ENCODE results near the gene LRRIQ1. TPM values are rescaled to one million over a fixed set of nuclear protein-coding genes. Genes with fewer than 3 reads are reported as not detected.

Gene LRRIQ1
- total and polyA plus RNA-seq, 2 of the 4 experiments (the other 2 are of a cell fraction), result under 0.01 to 0.05 TPM

DNA sequence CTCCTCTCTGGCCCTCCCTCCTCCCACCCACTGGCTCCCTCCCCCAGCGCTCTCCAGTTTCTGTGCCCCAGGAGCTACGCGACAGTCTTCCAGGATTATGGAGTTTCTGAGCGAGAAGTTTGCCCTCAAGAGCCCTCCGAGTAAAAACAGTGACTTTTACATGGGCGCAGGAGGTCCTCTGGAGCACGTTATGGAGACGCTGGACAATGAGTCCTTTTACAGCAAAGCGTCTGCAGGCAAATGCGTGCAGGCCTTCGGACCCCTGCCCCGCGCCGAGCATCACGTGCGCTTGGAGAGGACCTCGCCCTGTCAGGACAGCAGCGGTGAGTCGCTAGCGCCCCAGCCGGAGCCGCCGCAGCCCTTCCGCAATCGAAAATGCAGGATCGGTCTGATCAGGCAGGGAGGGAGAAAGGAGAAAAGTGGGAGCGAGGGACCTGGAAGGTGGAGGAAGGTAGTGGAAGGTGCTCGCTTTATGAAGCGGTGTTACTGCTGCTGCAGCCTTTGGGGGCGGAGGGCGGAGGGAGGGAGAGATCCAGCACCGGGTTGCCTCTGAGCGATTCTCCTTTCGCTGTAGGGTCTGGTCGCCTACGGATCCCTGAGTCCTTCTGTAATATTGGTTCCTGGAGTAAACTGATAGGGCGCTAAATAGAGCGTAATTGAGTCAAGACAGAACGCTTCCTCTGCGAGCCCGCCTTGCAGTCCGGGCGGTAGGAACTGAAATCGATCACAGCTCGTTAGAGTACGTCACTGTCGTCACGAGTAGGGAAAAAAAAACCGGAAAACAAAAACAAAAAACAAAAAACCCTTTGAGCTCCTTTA, 244.2 kb downstream of the LRRIQ1 start, which contains the start of gene ALX1:
Gene ALX1, plus strand, starts transcription at position 56 of the 819 bp plus-strand sequence. Its CDS starts 42 bp downstream, at position 98.
- POLR2A ChIA-PET (ENCODE audit: unreplicated experiment), result no interaction called here
- Histone ChIP-seq H2BK15ac (ENCODE audit: low read depth, low read length) (no peak within 1 kb of the TSS), H3K9me3 (ENCODE audit: control insufficient read depth, insufficient read depth, low read length) (peaks cover 13% of the 10 kb centered on the region), H4K91ac (ENCODE audit: insufficient read depth, low read depth, low read length) (no peak within 1 kb of the TSS), H3K14ac (replicated peaks; ENCODE audit: low read depth, low read length) (no peak within 1 kb of the TSS), H3K9me1 (ENCODE audit: insufficient read depth, low read length) (no peaks in the 10 kb centered on the region), H3K27me3 (ENCODE audit: control insufficient read depth, insufficient read depth, low read length) (peaks cover 46% of the 10 kb centered on the region), H4K8ac (ENCODE audit: low read depth in 2 of 2, low read length in 2 of 2) (no peak within 1 kb of the TSS), H3K18ac (ENCODE audit: low read depth, low read length) (no peak within 1 kb of the TSS), H4K5ac (ENCODE audit: low read depth, low read length) (no peak within 1 kb of the TSS), H3K4me1 (ENCODE audit: control insufficient read depth, insufficient read depth, low read length) (no peaks in the 10 kb centered on the region), H3K27ac (ENCODE audit: insufficient read depth, low read length) (no peak within 1 kb of the TSS), H4K20me1 (ENCODE audit: insufficient read depth, low read length) (no peaks in the 10 kb centered on the region), H3K4ac (ENCODE audit: low read depth, low read length) (no peak within 1 kb of the TSS), H3K4me2 (ENCODE audit: low read depth, low read length) (peak within 1 kb of the TSS; percentile 99), H3K9ac (ENCODE audit: low read depth, low read length) (no peak within 1 kb of the TSS), H2BK20ac (ENCODE audit: low read depth, low read length) (no peak within 1 kb of the TSS), H3K4me3 (ENCODE audit: insufficient read depth, low read depth, low read length) (peak within 1 kb of the TSS; percentile 42), H2BK120ac (ENCODE audit: low read depth, low read length) (no peak within 1 kb of the TSS), H3K23ac (ENCODE audit: low read depth, low read length) (no peak within 1 kb of the TSS), H2AK5ac (ENCODE audit: low read depth, low read length) (no peak within 1 kb of the TSS), H3K79me1 (ENCODE audit: low read depth in 1 of 2, low read length in 2 of 2) (no peaks in the 10 kb centered on the region), H2BK5ac (ENCODE audit: low read depth, low read length, poor library complexity, severe bottlenecking) (no peak within 1 kb of the TSS), H3K56ac (ENCODE audit: extremely low read depth, insufficient read depth, low read length) (no peak within 1 kb of the TSS), H2AK9ac (replicated peaks; ENCODE audit: low read depth, low read length, poor library complexity) (peak within 1 kb of the TSS; percentile 34), H2AFZ (replicated peaks; ENCODE audit: low read length, poor library complexity) (peak within 1 kb of the TSS; percentile 77), H3K36me3 (ENCODE audit: control insufficient read depth, insufficient read depth, low read length) (no peaks in the 10 kb centered on the region)
- peak; percentile 72 for ATAC-seq (ENCODE audit: low read depth)
- DNase-seq, result peak; percentile 4
- 6% methylated on average over 10 of the region's 49 CpGs; no CpG with 5 or more reads in 1 of the 2 experiments for WGBS, 2 experiments (ENCODE audit: extremely low coverage in 2 of 2, insufficient read length in 1 of 2)
- dilution Hi-C loops (cut with HindIII; ENCODE audit: low sequenced_read_pairs, unreplicated experiment), result no loop called here
- in situ Hi-C loops (cut with MboI; ENCODE audit: low sequenced_read_pairs), result no loop called here
- no TSS peak for BruUV-seq (replicated peaks)
- CTCF ChIA-PET, result no interaction called here
- intact Hi-C loops (cut with micrococcal nuclease), result no loop called here
- TF ChIP-seq, protein P1, sequence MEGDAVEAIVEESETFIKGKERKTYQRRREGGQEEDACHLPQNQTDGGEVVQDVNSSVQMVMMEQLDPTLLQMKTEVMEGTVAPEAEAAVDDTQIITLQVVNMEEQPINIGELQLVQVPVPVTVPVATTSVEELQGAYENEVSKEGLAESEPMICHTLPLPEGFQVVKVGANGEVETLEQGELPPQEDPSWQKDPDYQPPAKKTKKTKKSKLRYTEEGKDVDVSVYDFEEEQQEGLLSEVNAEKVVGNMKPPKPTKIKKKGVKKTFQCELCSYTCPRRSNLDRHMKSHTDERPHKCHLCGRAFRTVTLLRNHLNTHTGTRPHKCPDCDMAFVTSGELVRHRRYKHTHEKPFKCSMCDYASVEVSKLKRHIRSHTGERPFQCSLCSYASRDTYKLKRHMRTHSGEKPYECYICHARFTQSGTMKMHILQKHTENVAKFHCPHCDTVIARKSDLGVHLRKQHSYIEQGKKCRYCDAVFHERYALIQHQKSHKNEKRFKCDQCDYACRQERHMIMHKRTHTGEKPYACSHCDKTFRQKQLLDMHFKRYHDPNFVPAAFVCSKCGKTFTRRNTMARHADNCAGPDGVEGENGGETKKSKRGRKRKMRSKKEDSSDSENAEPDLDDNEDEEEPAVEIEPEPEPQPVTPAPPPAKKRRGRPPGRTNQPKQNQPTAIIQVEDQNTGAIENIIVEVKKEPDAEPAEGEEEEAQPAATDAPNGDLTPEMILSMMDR (conservative IDR thresholded peaks at IDR 0.05; ENCODE audit: low read depth, low read length), result no peak
